ENCODE measurements around the gene C1orf159. TPM values are rescaled to one million over a fixed set of nuclear protein-coding genes. Genes with fewer than 3 reads are reported as not detected.

C1orf159 gene
- total RNA-seq, 6 experiments from 2014 or later, result 4.0 to 7.7 (median 6.4) TPM

DNA sequence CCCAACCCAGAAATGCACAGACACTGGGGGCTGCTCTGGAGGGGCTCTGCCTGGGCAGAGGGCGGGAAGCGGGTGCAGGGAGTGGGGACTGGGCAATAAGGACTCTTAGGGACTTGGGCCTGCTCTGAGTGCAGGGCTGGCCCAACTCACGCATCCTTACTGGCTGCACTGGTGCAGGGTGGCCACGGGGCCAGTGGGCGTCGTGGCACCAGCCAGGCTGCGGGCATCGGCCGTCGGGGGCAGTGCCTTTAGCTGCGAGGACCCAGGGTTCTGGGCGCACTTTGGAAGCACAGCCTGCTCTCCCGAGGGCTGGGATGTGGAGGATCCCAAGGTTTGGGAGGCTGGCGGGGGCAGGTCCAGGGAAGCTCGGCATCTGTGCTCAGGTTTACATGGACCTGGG, 30.7 kb upstream of the C1orf159 start:
- intact Hi-C loops (cut with DNase I), result no loop called here
- WGBS (ENCODE audit: insufficient coverage, low coverage, low lambda C conversion rate, missing lambda C conversion rate), result no CpG with 5 or more reads among the region's 15 CpGs
- no peaks in the 10 kb centered on the region for H3K4me1 ChIP-seq

DNA sequence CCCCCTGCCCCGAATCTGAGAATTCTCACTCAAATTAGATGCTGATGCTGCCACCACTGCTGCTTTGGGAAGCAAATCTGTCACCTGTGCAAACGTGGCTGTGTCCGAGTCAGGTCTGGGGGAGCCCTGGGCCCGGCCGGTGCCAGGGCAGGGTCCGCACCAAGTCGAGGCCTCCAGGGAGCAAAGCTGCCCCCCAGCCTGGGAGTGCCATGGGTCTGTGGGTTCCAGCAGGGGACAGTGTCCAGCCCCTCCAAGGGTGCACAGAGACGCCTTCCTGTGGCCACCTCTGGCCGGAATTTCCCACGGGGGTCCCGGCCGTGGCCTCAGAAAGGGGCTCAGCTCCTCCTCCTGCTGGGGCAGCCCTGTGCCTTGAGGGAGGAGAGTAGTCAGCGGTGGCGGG, 30.1 kb upstream of the C1orf159 start:
- WGBS (ENCODE audit: insufficient coverage, low coverage, low lambda C conversion rate, missing lambda C conversion rate), result 49% methylated on average over 2 of the region's 14 CpGs
- Histone ChIP-seq H3K27ac (no peak overlapping the region), H3K36me3 (no peaks in the 10 kb centered on the region), H3K4me3 (no peak overlapping the region), H3K27me3 (no peaks in the 10 kb centered on the region), H3K4me1 (no peaks in the 10 kb centered on the region), H3K9me3 (no peaks in the 10 kb centered on the region)
- intact Hi-C loops (cut with DNase I), result no loop called here
- DNase-seq (no peak), ATAC-seq (no peak)
- TF ChIP-seq, protein P1, sequence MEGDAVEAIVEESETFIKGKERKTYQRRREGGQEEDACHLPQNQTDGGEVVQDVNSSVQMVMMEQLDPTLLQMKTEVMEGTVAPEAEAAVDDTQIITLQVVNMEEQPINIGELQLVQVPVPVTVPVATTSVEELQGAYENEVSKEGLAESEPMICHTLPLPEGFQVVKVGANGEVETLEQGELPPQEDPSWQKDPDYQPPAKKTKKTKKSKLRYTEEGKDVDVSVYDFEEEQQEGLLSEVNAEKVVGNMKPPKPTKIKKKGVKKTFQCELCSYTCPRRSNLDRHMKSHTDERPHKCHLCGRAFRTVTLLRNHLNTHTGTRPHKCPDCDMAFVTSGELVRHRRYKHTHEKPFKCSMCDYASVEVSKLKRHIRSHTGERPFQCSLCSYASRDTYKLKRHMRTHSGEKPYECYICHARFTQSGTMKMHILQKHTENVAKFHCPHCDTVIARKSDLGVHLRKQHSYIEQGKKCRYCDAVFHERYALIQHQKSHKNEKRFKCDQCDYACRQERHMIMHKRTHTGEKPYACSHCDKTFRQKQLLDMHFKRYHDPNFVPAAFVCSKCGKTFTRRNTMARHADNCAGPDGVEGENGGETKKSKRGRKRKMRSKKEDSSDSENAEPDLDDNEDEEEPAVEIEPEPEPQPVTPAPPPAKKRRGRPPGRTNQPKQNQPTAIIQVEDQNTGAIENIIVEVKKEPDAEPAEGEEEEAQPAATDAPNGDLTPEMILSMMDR (IDR thresholded peaks at IDR 0.05), result no peak
- TF ChIP-seq POLR2A (IDR thresholded peaks at IDR 0.05), result no peak

More for the DNA sequence above, 30.7 kb upstream of the C1orf159 start:
- TF ChIP-seq, protein P1 (IDR thresholded peaks at IDR 0.05), result no peak
- no peak for TF ChIP-seq POLR2A (IDR thresholded peaks at IDR 0.05)
- H3K9me3 ChIP-seq, result no peaks in the 10 kb centered on the region
- H3K4me3 ChIP-seq, result no peak overlapping the region
- ATAC-seq (no peak), DNase-seq (no peak)
- no peaks in the 10 kb centered on the region for H3K27me3 ChIP-seq
- H3K27ac ChIP-seq, result no peak overlapping the region
- no peaks in the 10 kb centered on the region for H3K36me3 ChIP-seq

DNA sequence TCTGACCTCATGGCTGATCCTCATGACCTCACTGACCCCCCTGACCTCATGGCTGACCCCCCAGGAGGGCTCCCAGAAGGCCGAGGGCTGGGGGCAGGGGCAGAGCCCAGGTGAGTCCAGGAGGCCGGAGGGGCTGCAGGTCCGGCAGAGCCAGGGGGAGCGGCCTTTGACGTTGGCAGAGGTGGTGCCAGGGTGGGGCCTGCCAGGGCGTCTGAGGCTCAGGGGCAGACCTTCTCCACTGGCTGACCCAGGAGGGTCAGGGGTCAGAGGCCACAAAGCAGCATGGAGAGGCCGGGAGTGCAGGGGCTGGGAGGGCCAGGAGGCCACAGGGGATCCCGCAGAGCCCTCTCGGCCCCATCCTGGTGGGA, 29.6 kb upstream of the C1orf159 start:
- no peaks in the 10 kb centered on the region for H3K27me3 ChIP-seq
- TF ChIP-seq, protein P1 (IDR thresholded peaks at IDR 0.05), result no peak
- no peak for TF ChIP-seq POLR2A (IDR thresholded peaks at IDR 0.05)
- WGBS (ENCODE audit: insufficient coverage, low coverage, low lambda C conversion rate, missing lambda C conversion rate), result no CpG with 5 or more reads among the region's 9 CpGs
- DNase-seq (no peak), ATAC-seq (no peak)
- intact Hi-C loops (cut with DNase I), result no loop called here
- H3K27ac ChIP-seq, result no peak overlapping the region
- H3K4me3 ChIP-seq, result no peak overlapping the region
- no peaks in the 10 kb centered on the region for H3K4me1 ChIP-seq
- no peaks in the 10 kb centered on the region for H3K9me3 ChIP-seq
- H3K36me3 ChIP-seq, result no peaks in the 10 kb centered on the region

DNA sequence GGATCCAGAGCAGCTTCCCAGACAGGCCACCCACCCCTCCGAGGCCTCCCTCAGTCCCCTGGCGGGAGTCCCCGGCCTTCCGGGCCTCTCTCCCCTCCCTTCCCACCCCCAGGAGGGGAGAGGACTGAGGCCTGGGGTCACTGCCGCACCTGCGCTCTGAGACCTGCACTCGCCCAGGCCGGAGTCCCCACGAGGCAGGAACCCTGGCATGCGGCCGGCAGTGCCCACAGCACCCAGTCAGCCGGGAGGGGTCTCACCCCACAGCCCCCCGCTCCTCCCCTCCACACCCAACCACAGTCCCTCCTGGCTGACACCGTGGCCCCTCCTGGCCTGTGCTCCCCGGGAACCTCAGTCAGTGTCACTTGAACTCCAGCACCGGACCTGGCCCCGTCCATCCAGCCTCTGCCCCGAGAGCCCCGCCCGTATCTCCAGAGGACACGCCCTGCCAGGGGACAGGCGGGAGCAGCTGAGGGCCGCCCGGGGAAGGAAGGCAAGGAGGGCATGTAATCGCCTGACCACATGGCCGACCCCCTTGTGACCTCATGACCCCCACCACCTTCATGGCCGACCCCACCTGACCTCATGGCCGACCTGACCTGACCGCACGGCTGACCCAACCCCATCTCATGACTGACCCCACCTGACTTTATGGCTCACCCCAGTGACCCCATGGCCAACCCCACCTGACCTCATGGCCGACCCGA, 29.1 kb upstream of the C1orf159 start:
- peak in 1 of 4 donors; percentile 10 for ATAC-seq
- 72% methylated on average over 12 of the region's 32 CpGs for WGBS (ENCODE audit: insufficient coverage, low coverage, low lambda C conversion rate, missing lambda C conversion rate)
- intact Hi-C loops (cut with DNase I), result no loop called here

More for the DNA sequence above, 29.1 kb upstream of the C1orf159 start:
- TF ChIP-seq, protein P1 (IDR thresholded peaks at IDR 0.05), result no peak
- no peak for TF ChIP-seq POLR2A (IDR thresholded peaks at IDR 0.05)
- DNase-seq, result no peak
- no peak overlapping the region for H3K27ac ChIP-seq
- H3K27me3 ChIP-seq, result no peaks in the 10 kb centered on the region
- no peaks in the 10 kb centered on the region for H3K36me3 ChIP-seq
- no peaks in the 10 kb centered on the region for H3K9me3 ChIP-seq
- no peaks in the 10 kb centered on the region for H3K4me1 ChIP-seq
- H3K4me3 ChIP-seq, result no peak overlapping the region

Data from right lobe of liver (tissue), 6 donors.